HG03139 (cell line): ENCODE measurements around the gene ACAP2.
"Not testable (repeated sequence)": the region's sequence is repeated elsewhere in the genome, so short reads cannot be mapped to it uniquely, and the experiment has no call there.

Source experiments
- ATAC-seq: cut with Tn5 transposase; IDR thresholded peaks from one replicate; pipeline ENCODE4 v1.9.1; 2021; ENCODE audit not compliant: unreplicated experiment

The ACAP2 gene

GRCh38 chr3:195442573-195443390, at the start of gene ACAP2:
Gene ACAP2 (minus strand): TSS chr3:195443020. CDS start chr3:195442847, 173 bp downstream.
- peak; percentile 93 for ATAC-seq

GRCh38 chr3:195475614-195476013, 32.8 kb upstream of the ACAP2 start:
- no peak for ATAC-seq

GRCh38 chr3:195475116-195475515, 32.3 kb upstream of the ACAP2 start:
- ATAC-seq: not testable (repeated sequence)

GRCh38 chr3:195468841-195469240, 26.0 kb upstream of the ACAP2 start:
- no peak for ATAC-seq

DNA sequence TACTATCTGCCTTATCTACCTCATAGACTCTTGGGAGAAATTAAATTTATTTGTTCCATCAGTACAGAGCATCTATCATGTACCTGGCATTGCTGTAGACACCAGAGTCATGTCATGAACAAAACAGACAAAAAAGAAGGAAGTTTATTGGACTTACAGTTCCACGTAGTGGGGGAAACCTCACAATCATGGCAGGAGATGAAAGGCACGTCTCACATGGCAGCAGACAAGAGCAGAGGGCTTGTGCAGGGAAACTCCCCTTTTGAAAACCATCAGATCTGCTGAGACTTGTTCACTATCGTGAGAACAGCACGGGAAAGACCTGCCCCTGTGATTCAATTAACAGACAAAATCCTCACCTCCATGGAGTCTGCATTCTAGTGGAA, 25.6 kb upstream of the ACAP2 start:
- no peak for ATAC-seq

GRCh38 chr3:195467641-195468390, 25.0 kb upstream of the ACAP2 start:
- ATAC-seq: no peak

GRCh38 chr3:195466251-195466650, 23.4 kb upstream of the ACAP2 start:
- no peak for ATAC-seq

- not testable (repeated sequence) for ATAC-seq
Measured at GRCh38 chr3:195462922-195463321, 20.1 kb upstream of the ACAP2 start.

- ATAC-seq: no peak
Measured at GRCh38 chr3:195462308-195462610, 19.4 kb upstream of the ACAP2 start.

DNA sequence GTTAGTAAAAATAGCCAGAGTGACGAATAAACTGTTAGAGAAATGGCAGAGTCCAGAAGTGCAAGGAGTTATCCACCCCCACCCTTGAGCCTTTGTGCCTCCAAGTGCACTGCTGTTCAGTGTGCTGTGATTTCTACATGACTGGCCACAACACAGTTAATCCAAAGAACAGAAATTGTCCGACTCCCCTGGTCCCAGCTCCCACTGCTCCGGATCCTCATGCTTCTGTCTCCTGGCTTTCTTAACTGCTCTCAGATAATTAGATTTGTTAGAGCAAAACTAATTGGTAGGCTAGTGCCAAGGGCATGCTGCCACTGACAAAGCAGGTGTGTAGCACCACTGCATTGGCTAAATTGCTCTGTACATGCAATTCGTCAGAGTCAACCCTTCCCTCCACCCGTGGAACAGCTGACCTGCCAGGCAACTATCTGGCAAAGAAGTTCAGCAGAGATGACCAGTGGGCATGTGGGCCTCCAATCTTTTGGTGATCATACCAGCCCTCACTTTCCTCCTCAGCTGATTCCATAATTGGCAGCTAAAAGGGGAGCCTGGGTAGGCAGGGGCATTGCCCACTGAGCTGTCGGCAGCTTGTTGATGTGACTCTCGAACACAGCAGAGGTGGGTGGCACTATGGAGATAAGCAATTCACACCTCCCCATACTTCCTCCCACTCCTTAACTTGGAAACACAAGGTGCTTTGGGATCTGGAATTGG, 18.9 kb upstream of the ACAP2 start:
- ATAC-seq: no peak

- no peak for ATAC-seq
Measured at GRCh38 chr3:195460091-195460713, 17.4 kb upstream of the ACAP2 start.

GRCh38 chr3:195458316-195458717, 15.5 kb upstream of the ACAP2 start:
- peak; percentile 88 for ATAC-seq

DNA sequence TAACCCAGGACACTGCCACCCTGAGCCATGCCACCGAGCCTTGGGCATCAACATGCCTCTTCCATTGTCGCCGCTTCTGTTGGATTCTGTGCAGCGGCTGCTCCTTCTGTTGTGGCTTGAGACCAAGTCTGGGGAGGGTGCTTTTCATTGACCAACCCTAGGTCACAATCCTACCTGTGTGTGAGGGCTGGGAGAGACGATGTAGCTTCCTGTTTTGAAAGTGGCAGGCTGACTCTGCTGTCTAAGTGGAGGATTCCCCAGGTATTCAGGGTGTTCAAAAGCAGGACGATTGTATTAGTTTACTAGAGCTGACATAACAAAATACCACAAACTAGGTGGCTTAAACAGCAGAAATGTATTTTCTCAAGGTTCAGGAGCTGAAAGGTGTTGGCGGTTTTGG, 13.0 kb upstream of the ACAP2 start:
- no peak for ATAC-seq

GRCh38 chr3:195453236-195453635, 10.4 kb upstream of the ACAP2 start:
- no peak for ATAC-seq

DNA sequence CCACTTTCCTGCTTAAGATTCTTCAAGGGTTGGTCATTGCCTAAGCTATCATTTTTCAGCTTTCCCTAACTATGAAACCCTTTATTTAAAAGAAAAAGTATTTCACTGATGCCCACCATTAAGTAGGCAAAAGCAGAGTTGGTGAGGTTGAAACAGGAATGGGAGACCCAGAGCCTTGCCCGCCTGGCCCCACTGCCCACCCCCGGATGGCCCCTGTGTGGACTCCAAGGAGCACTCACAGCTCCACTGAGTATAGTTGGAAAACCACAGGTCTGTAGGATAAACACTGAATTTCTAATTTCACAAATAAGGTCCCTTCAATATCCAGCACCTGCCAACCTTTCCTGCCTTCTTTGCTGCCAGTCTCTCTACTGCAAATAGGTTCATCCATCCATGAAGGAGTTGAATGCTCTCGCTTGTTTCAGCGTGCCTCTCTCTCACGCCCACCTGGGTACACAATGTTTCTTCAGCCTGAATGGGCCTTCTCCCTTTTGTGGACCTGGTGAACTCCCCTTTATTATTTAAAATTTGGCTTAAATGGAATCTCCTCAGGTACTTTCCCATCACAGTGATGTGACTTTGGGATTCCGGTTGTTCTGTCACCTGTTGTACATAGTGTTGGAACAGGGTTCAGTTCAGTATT, 8.7 kb upstream of the ACAP2 start:
- no peak for ATAC-seq

DNA sequence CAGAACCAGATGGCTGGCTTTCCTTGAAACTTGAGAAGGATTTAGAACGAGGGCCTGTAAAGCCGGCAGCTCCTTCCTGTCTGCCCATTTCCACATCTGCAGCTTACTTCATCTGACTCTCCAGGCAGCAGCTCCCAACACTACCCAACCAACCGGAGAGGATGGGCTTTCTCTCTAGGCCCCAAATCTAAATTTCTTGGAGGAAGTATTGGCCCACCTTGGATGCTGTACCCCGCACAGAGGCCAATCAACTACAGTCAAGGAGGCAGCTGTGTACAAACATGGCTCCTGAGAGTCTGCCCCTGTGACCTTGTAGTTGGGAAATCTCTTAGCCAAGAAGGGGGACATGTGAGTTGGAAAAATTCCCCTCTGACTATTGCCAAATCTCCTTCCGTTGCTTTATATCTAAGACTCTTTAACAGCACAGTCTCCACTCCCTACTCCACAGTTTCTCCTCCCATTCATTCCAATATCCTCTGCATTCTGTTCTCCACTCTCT, 8.0 kb upstream of the ACAP2 start:
- ATAC-seq: no peak

DNA sequence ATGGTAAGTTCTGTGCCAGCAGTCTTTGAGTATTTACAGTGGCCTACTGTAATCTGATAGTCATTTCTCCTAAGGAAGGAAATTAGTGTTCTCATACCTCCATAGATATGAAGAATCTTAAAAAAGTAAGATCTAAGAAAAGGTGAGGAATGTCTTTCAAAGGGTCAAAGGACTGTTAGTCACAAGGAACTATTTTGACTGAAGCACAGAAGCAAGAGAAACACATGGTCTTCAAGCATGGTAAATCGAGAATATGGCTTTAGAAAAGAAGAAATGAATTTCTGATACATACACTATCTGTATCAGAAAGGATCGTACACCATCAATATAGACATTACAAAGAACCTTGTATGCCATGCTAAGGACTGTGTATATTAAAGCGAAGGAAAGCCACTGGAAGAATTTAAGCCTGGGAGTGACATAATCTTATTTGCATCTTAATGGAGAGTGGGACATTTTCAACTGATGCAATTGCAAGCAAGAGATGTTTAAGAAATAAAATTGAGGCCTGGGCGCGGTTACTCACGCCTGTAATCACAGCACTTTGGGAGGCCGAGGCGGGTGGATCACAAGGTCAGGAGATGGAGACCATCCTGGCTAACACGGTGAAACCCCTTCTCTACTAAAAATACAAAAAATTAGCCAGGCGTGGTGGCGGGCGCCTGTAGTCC, 5.5 kb upstream of the ACAP2 start:
- no peak for ATAC-seq

GRCh38 chr3:195447201-195447600, 4.4 kb upstream of the ACAP2 start:
- no peak for ATAC-seq

- ATAC-seq: no peak
Measured at GRCh38 chr3:195446359-195446758, 3.5 kb upstream of the ACAP2 start.

DNA sequence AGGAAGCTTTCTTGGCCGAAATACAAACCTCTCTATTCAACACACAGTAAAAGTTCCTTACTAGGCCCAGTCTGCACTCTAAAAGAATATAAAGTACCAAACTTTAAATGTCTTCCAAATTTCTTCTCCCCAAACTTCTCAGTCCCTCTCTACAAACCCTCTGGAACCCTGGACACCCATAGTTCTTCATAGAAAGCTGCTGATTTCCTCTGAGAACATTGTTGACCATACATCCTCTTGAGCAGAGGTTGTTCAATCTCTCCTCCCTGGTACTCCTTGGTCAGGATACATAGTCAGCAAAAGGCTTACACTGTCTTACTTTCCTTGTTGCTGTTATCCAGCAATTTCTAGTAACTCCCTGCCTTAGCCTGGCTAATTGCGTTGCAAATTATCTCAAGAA, 3.1 kb upstream of the ACAP2 start:
- no peak for ATAC-seq
